Measurements from ENCODE around the gene ERCC2.
"Not testable (repeated sequence)": the region's sequence is repeated elsewhere in the genome, so short reads cannot be mapped to it uniquely, and the experiment has no call there.

Gene ERCC2

DNA sequence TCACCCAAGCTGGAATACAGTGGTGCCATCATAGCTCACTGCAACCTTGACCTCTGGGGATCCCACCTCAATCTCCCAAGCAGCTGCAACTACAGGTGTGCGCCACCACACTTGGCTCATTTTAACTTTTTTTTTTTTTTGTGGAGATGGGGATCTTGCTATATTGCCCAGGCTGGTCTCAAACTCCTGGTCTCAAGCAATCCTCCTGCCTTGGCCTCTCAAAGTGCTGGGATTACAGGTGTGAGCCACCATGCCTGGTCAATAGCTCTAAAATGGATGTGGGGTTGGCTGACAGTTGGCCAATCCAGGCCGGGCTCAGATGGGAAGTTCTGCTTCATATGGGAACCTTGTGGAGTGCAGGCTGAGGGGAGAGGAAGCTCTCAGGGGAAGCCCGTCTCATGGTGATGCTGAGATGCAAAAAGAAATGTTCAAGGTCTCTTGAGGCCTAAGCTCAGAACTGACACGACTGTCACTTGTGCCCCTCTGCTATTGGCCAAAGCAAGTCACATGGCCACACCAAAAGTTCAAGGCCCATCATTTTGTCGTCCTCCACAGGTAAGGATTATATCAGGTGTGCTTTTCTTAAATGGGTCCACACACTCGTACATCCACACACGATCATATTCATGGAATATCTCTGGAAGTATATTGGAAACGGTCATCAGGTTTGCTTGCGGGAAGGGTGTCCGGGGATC, 36.6 kb downstream of the ERCC2 start:
- no peak for DNase-seq (ENCODE audit: low read depth in 2 of 2)

DNA sequence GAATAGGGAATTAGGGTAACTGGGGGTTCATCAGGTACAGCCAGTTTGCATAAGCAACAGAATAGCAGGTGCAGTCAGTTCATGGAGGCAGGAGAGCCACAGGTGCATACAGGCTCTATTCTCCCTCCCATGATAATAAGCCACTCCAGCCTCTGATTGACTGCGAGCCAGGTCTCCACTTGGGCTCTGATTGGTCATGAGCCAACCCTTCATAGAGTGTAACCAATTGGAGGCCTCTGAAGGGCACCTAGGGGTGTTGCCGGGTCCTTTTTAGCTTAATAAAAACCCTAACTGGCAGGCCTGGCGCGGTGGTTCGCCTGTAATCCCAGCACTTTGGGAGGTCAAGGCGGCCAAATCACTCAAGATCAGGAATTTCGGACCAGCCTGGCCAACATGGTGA, 39.0 kb downstream of the ERCC2 start:
- no peak for DNase-seq (ENCODE audit: low read depth in 2 of 2)

DNA sequence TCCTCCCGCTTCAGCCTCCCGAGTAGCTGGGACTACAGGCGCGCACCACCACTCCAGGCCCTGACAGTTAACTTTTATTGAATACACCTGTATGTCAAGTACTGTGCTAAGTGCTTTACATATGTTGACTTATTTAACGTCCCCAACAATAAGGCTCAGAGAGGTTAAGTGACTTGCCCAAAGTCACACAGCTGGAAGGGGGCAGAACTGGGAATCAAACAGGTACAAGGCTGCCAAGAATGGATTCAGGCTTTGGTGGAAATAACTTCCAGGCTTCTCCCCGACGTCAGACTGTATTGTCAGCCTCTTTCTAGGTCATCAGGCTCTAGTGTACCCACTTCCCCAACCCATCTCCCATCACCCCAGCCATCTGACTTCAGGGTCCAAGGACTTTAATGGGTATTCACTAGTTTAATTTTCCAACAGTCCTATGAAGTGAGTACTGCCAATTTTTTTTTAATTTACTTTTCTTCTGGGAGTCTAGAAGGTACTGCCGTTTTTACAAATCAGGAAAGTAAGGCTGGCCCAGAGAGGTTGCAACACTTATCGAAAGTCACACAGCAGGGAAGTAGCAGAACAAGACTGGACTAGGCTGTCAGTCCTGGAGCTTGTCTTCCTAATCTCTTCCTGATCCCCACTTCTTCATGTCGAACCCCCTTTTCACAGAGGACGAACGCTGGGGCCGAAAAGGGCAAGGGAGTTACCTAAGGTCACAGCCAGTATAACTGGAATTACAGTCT, 42.8 kb downstream of the ERCC2 start:
- DNase-seq (ENCODE audit: low read depth in 2 of 2) = no peak

DNA sequence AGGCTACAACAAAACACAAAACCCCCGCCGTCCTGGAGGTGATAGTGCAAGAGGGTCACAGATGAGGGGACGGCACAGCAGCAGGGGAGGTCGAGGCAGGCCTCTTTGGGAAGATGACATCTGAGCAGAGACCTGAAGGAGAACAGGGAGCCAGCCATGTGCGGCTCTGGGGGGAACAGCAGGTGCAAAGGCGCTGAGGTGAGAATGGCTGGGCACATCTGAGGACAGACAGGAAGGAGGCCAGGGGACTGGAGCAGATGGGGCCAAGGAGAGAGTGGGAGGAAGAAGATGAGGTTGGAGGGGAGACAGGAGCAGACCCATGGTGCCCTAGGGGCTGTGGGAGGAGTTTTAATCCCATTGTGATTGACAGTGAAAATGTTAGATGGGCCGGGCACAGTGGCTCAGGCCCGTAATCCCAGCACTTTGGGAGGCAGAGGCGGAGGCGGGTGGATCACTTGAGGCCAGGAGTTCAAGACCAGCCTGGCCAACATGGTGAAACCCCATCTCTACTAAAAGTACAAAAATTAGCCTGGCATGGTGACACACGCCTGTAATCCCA, 45.9 kb downstream of the ERCC2 start:
- no peak for DNase-seq (ENCODE audit: low read depth in 2 of 2)

DNA sequence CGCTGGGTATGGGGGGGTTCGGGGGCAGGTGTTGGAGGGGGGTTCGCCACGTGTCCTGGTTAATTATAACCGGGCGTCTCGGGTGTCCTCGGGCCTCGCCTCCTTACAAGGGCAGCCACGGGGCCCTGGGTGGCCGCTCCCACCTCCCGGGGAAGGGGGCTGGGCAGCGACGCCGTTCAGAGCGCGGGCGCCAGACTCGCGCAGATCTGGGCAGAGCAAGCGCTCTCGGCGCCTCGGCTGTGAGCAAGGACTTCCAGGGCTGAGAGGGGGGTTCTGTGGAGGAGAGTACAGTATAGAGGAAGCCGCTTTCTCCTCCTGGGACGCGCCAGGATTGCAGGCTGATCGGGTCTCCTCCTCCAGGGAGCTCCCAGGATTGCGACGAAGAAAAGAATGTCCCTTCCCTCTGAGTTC, 46.7 kb downstream of the ERCC2 start:
- DNase-seq (ENCODE audit: low read depth in 2 of 2) = no peak

DNA sequence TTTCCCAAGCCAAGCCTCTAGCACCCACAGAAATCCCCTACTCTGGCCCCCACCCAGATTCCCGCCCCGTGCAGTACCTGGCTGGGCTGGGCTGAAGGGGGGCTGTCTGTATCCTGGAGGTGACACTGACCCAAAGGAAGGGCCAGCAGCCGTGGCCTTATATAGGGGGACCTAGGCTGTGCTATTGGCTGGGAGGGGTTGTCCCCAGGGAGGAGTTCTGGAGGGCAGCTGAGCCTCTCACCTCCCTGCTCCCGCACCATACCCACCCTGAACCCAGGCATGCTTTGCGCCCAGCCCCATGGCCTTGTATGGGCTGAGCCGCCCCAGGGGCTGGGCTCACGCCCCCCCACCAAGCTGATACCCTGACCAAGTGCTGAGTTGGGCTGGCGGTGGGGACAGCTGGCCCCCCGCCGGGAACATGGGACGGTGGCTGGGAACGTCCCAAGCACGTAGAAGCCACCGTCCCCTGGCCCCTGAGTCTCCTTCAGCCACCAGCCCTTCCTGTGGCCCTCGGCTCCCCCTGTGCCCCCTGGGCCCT, 47.6 kb downstream of the ERCC2 start, which contains the start of gene CKM:
TSS of gene CKM (minus strand) at position 132 of the 538 bp plus-strand sequence. CDS start 3,162 bp downstream, outside the sequence.
- DNase-seq (ENCODE audit: low read depth in 2 of 2) = no peak

DNA sequence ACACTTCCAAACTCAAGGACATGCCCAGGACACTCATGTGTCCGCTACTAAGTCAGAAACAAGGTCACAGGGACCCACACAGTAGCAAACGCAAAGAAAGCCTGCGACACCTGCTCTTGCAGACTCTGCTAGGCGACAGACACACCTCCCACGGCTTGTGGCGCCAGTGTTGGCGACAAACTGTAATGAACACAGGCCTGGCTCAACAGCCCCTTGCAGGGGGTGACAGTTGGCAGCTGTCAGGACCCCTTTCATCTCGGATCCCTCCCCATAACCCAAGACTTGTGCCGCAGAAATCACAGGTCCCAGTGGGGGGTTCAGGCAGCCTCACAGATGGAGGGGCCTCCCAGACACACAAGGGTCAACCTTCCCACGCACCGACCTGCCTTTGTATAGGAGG, 48.1 kb downstream of the ERCC2 start:
- no peak for DNase-seq (ENCODE audit: low read depth in 2 of 2)

DNA sequence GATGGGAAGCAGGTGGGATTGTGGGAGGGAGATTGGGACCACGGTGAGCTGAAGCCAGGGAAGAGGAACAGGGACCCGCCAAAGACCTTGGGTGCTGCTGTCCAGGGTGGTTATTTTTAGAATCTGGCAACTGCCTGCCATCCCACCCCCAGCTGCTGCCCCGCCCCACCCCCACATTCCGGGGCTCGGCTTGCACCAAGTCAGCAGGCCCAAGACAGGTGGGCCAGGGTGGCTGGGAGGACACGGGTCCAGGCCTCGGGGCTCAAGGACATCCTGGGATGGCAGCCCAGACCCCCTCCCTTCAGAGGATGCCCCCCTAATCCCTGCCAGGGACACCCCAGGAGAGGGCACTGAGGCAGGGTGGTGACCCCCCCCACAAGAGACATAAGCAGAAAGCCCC, 48.5 kb downstream of the ERCC2 start:
- DNase-seq (ENCODE audit: low read depth in 2 of 2) = no peak

DNA sequence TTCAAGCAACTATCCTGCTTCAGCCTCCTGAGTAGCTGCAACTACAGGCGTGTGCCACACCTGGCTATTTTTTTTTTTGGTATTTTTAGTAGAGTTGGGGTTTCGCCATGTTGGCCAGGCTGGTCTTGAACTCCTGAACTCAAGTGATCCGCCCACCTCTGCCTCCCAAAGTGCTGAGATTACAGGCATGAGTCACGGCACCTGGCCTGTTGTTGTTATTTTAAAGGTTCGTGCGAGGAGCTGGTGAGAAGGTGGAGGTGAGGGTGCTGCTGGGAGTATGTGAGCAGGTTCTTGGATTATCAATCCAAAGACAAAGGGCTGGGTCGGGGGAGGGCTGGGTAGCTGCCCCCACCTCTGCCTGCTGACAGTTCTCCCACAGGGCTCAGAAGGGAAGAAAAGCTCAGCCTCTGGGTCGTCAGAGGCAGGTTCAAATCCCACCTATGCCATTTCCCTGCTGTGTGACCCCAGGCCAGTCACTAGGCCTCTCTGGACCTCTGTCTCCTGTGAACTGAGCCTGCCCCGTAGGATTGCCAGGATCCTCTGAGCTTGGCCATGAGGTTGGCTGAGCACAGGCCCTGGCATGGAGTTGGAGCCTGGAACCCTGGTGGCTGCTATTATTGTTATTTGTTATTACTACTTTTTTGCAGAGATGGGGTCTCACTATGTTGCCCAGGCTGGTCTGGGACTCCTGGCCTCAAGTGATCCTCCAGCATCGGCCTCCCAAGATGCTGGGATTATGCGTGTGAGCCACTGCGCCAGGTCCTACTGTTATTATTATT, 49.2 kb downstream of the ERCC2 start:
- DNase-seq (ENCODE audit: low read depth in 2 of 2) = no peak

DNA sequence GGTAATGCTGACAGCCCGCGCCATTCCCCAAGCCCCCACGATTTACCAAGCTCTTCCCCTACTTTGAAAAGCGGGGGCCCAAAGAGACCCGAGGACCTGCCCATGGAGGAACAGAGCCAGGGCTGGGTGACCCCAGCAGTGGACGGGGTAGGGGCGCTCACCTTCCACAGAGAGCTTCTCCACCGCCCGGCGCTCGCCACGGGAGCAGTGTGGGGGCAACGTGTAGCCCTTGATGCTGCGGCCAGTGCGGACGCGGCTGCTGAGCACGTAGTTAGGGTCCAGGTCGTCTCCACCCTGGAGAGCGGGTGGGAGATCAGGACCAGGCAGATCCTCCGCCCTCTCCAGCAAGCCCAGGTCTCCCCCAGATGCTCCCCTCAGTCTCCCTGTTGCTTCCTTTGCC, 55.1 kb downstream of the ERCC2 start:
- DNase-seq (ENCODE audit: low read depth in 2 of 2) = no peak

DNA sequence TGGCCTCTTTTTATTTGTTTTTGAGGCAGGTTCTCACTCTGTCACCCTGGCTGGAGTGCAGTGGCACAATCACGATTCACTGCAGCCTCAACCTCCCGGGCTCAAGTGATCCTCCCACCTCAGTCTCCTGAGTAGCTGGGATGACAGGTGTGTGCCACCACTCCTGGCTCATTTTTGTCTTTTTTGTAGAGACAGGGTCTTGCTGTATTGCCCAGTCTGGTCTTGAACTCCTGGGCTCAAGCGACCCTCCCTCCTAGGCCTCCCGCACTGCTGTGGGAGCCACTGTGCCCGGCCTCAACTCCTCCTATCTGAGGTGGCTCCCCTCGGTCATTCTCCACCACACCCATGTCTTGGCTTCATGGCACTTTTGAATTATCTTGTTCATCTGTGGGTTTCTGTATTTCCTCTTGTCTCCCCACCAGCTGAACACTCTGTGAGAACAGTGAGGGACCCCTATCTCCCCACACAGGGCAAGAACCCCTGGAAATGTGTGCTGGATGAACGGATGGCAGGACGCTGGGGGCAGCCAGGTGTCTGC, 55.6 kb downstream of the ERCC2 start:
- no peak for DNase-seq (ENCODE audit: low read depth in 2 of 2)

DNA sequence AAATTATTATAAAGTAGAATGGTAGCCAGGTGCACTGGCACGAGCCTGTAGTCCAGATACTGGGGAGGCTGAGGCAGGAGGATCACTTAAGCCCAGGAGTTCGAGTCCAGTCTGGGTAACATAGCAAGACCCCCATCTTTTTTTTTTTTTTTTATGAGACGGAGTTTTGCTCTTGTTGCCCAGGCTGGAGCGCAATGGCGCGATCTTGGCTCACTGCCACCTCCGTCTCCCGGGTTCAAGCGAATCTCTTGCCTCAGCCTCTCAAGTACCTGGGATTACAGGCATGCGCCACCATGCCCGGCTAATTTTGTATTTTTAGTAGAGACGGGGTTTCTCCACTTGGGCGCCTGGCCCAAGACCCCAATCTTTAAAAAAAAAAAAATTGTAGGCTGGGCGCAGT, 58.1 kb downstream of the ERCC2 start:
- DNase-seq (ENCODE audit: low read depth in 2 of 2) = not testable (repeated sequence)

DNA sequence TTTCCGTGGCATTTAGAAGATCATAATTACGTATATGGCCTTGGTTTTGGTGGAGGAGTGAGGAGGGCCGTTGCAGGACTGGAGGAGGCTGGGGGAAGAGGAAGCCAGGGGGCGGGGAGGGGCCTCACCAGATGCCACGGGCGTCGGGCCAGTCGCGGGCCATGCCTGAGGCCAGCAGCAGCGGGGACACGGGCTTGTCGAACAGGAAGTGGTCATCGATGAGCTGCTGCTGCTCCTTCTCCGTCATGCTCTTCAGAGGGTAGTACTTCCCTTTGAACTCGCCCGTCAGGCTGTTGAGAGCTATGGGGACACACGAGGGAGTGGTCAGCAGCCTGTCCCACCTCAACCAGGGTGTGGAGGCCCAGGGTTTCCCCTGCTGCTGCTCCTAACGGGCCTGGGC, 58.8 kb downstream of the ERCC2 start:
- no peak for DNase-seq (ENCODE audit: low read depth in 2 of 2)

DNA sequence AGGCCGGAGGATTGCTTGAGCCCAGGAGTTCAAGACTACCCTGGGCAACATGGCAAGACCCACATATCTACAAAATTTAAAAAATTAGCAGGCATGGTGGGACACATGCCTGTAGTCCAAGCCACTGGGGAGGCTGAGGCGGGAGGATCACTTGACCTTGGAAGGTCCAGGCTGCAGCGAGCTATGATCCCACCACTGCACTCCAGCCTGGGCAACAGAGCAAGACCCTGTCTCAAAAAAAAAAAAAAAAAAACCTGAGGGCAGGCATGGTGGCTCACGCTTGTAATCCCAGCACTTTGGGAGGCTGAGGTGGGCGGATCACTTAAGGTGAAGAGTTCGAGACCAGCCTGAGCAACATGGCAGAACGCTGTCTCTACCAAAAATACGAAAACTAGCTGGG, 61.1 kb downstream of the ERCC2 start:
- not testable (repeated sequence) for DNase-seq (ENCODE audit: low read depth in 2 of 2)

DNA sequence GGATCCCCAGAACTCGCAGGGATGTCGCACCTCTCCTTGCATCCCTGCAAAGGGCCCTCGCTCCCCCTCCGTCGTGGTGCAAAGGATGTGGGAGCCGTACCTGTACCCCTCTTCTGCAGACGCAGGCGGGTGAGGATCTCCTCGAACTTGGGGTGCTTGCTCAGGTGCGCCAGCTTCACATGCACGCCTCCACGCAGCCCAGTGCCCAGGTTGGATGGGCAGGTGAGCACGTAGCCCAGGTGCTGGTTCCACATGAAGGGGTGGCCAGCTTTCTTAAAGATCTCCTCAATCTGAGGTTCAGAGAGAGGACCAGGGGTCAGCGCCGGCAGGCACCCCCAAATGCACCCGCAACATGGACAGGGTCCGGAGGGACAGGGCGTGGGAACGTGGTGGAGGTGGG, 63.0 kb downstream of the ERCC2 start:
- DNase-seq (ENCODE audit: low read depth in 2 of 2) = no peak

DNA sequence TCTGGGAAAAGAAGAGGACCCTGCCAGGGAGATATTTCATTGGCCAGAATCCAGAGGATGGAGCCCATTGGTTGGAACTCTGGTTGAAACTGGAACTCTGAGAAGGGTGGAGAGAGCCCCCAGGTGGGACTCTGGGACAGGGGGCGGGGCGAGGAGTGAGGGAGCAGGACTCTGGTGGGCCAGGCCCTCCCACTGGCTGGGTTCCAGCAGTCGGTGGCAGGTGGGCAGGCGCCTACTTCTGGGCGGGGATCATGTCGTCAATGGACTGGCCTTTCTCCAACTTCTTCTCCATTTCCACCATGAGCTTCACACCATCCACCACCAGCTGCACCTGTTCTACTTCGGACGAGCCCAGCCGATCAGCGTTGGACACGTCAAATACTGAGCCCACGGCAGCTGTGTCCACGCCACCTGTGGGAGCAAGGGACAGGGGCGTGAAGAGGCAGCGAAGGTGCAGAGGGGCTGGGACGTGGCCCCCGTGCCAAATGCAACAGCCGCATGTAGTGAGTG, 63.8 kb downstream of the ERCC2 start:
- DNase-seq (ENCODE audit: low read depth in 2 of 2) = no peak

DNA sequence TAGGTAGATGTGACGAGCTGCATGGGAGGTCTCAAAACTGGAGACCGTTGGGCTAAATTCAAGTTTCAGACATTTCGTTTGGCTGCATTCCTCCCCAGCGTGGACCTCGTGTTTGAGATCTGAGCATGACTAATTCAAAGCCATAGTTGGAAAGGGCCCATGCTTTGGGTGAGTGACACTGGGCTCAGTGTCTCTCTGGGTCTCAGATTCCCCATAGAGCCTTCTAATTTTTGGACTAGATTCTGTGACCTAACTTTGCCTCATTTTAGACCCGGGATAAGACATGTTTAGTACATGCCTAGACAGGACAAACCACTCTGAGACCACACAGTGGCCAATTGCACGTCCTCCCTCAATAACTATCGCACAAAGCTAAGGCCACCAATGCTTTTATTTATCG, 64.3 kb downstream of the ERCC2 start:
- DNase-seq (ENCODE audit: low read depth in 2 of 2) = no peak

DNA sequence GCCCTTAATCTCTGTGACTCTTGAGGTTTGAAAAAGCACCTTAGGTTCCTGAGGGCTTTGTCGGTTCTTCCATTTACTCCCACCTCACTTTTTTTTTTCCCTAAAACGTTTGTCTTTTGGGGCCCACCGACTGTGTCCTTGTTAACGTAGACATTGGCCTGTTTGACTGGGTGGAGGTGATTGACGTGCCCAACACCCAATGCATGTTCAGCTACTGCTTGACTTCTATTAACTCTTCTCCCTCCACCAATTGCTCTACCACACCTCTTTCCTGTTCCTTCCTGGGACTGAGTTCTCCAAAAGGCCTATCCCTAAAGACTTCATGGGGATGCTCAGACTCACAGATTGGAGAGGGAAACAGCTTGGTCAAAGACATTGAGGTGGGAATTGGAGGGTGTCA, 65.0 kb downstream of the ERCC2 start:
- DNase-seq (ENCODE audit: low read depth in 2 of 2) = no peak

DNA sequence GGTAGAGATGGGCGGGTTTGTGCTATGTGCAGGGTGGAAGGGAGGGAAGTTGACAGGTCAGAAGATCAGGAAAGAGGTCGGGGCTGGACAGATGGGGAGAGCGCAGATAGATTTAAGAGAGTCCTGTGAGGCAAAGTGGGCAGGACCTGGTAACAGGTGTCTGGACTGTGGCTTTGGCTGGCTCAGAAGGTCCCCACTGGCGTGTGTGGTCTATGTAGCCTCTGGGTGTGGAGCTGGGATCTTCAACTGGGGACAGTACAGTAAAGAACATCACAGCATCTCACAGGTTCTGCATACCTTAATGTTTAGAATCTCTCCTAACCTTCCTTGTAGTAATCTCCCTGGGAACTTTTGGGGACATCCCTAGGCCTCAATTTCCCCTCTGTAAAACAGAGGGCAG, 65.4 kb downstream of the ERCC2 start:
- DNase-seq (ENCODE audit: low read depth in 2 of 2) = no peak

DNA sequence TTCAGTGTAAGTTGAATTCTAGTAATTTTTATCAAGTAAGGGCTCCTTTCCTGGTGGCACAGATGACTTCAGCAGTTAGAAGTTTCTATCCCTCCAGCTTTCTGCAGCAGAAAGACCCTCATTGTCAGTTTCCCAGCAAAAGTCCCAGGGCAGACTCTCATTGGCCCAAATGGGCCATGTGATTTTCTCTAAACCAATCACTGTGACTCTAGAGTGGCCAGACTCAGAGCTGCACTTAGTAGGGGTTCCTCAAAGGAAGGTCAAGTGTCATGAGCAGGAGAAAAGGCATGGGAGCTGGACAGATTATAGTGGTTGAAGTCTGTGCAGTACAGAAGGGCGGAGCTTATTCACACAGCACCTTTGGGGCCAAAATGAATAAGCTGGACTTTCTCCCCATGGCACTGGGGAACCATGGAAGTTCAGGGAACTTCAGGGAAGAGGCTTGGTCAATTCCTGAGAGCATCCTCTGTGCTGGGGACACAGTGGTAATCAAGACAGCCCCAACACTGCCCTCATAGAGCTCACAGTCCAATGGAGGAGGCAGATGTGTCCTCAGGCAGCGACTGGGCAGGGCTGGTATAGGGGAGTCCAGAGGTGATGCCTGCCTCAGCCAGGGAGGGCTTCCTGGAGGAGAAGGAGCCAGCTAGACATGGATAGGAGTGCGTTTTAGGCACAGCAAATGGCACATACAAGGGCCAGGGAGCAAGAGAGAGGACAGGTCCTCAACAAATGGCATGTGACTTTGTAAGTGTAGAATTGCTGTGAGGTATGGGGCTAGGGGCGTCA, 66.0 kb downstream of the ERCC2 start:
- DNase-seq (ENCODE audit: low read depth in 2 of 2) = no peak
